Spleen (tissue), 11 donors: ENCODE results near the gene EIPR1. TPM values are rescaled to one million over a fixed set of nuclear protein-coding genes. Genes with fewer than 3 reads are reported as not detected.

ENCODE experiments used
- DNase-seq: peaks from one replicate; pipeline ENCODE4 v3.0.0-alpha.2; 2020
- H3K27ac ChIP-seq, 8 donors: fragments of 200-600 bp; sonication (generic) in 7 of 8; 1 replicate in 4 of 8; 2 replicates in 4 of 8; pipeline versions ENCODE4 v1.5.0 to v1.8.0; 2016 to 2021; ENCODE audit warnings: inconsistent platforms in 4 of 8, mild to moderate bottlenecking in 4 of 8, moderate library complexity in 1 of 8
- H3K27me3 ChIP-seq, 7 donors: fragments of 200-600 bp; sonication (generic) in 6 of 7; replicated peaks in 1 of 7; 1 replicate in 4 of 7; 2 replicates in 3 of 7; pipeline versions ENCODE4 v1.5.0 to v1.8.0; 2016 to 2021; ENCODE audit warnings: inconsistent platforms in 3 of 7, mild to moderate bottlenecking in 1 of 7
- H3K36me3 ChIP-seq, 6 donors: fragments of 200-600 bp; sonication (generic) in 5 of 6; 1 replicate in 4 of 6; 2 replicates in 2 of 6; pipeline versions ENCODE4 v1.5.0 to v1.8.0; 2016 to 2021; ENCODE audit warnings: inconsistent platforms in 2 of 6
- H3K4me1 ChIP-seq, 6 donors: fragments of 200-600 bp; sonication (generic) in 5 of 6; 1 replicate in 3 of 6; 2 replicates in 3 of 6; pipeline versions ENCODE4 v1.5.0 to v1.8.0; 2016 to 2021; ENCODE audit warnings: inconsistent platforms in 3 of 6
- H3K4me3 ChIP-seq, 8 donors: fragments of 200-600 bp; sonication (generic) in 7 of 8; 1 replicate in 4 of 8; 2 replicates in 4 of 8; pipeline versions ENCODE4 v1.5.0 to v1.8.0; 2016 to 2021; ENCODE audit warnings: inconsistent platforms in 4 of 8, mild to moderate bottlenecking in 4 of 8, moderate library complexity in 2 of 8
- H3K9me3 ChIP-seq, 8 donors: fragments of 200-600 bp; sonication (generic) in 7 of 8; 1 replicate in 4 of 8; 2 replicates in 4 of 8; pipeline versions ENCODE4 v1.5.0 to v1.8.0; 2016 to 2021; ENCODE audit warnings: inconsistent platforms in 4 of 8
- POLR2A ChIP-seq, 3 donors: fragments of 450-650 bp; IDR thresholded peaks; one replicate each; pipeline ENCODE4 v1.5.1; 2017; ENCODE audit warnings: antibody characterized with exemption in 3 of 3, mild to moderate bottlenecking in 1 of 3
- POLR2AphosphoS5 ChIP-seq, 3 donors: sonication (generic); formaldehyde crosslinking; IDR thresholded peaks; one replicate each; pipeline ENCODE4 v1.5.1; 2017; ENCODE audit warnings: antibody characterized with exemption in 3 of 3
- WGBS, 5 donors: extraction: QIAGEN DNeasy Blood & Tissue Kit in 3 of 5; methylation state at CpG; one replicate each; pipeline versions ENCODE4 v1.1.5 to v1.1.7; 2013 to 2018; 5-methylcytosine and 5-hydroxymethylcytosine counted together
- intact Hi-C: fragments of 100-400 bp; cut with DNase I; formaldehyde crosslinking; loops from one replicate; pipeline ENCODE4 v1.15.0; 2023; ENCODE audit warnings: low total_unique reads
- polyA plus RNA-seq, 3 donors: library from polyadenylated mRNA; stranded (reverse); fragments of 200-250 nt; gene quantifications; one replicate each; pipeline ENCODE4 v1.2.1, GENCODE V29; 2013
- total RNA-seq, 7 donors: library from RNA; depleted of rRNA in 3 of 7; stranded (reverse); fragments of >200 nt in 3 of 7; fragmentation: NEBNext Ultra II Directional in 4 of 7; extraction: Animal tissue kit (Norgen Biotek cat#: 25700) in 4 of 7; gene quantifications; one replicate each; pipeline versions ENCODE4 v1.1.0 to v1.2.1, GENCODE V29; 2016 to 2021
- TF ChIP-seq, protein P1 (sequence below), 11 experiments: fragments of 200-600 bp in 7 of 11; fragments of 450-650 bp in 4 of 11; sonication (generic) in 4 of 11; IDR thresholded peaks in 8 of 11; conservative IDR thresholded peaks in 3 of 11; 1 replicate in 7 of 11; 2 replicates in 4 of 11; pipeline versions ENCODE4 v1.4.0 to v1.8.0; 2016 to 2021; ENCODE audit warnings: antibody characterized with exemption in 11 of 11, inconsistent platforms in 4 of 11, mild to moderate bottlenecking in 1 of 11
- donor health status: healthy with polysubstance abuse.
- donor health status: DM: no; HTN: no; CAD: no; lungs with moderate emphysema.
- donor health status: DM: no; HTN: no; CAD: no.
- donor health status: Bipolar disorder and iron deficiency.
- donor health status: healthy.
- donor health status: DM: no; HTN: no; CAD: no.
- donor health status: DM: yes; HTN: yes; CAD: no.

The EIPR1 gene
- total and polyA plus RNA-seq, 10 donors: 16.1 to 60.1 (median 26.3) TPM

DNA sequence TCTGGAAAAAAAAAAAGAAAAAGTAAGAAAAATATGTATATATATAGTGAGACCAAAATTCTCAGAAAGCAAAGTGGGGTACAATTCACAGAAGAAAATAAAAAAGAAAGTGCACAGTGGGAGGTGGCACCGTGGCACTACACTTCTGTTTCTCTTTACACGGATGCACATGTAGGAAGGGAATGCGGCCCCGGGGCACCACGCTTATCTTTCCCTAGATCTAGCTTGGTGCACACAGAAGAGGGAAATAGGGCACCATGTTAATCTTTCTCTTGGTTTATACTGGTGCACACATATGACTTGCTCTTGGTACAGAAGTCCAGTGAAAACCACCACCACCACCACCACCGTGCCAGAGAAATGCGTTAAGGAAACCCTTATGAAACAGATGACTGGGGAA lies 32.0 kb downstream of the EIPR1 start:
- Histone ChIP-seq H3K9me3 (peaks cover 0 to 7% (median 0%) of the 10 kb centered on the region in 8 donors), H3K4me1 (no peaks in the 10 kb centered on the region), H3K36me3 (peaks cover 0 to 79% (median 10%) of the 10 kb centered on the region in 6 donors), H3K27me3 (no peaks in the 10 kb centered on the region), H3K27ac (no peak overlapping the region), H3K4me3 (no peak overlapping the region)
- intact Hi-C loops: no loop called here
- DNase-seq: no peak
- WGBS, 5 donors: 89 to 97% (median 95%) methylated on average over 7 of the region's 7 CpGs
- TF ChIP-seq, protein P1, sequence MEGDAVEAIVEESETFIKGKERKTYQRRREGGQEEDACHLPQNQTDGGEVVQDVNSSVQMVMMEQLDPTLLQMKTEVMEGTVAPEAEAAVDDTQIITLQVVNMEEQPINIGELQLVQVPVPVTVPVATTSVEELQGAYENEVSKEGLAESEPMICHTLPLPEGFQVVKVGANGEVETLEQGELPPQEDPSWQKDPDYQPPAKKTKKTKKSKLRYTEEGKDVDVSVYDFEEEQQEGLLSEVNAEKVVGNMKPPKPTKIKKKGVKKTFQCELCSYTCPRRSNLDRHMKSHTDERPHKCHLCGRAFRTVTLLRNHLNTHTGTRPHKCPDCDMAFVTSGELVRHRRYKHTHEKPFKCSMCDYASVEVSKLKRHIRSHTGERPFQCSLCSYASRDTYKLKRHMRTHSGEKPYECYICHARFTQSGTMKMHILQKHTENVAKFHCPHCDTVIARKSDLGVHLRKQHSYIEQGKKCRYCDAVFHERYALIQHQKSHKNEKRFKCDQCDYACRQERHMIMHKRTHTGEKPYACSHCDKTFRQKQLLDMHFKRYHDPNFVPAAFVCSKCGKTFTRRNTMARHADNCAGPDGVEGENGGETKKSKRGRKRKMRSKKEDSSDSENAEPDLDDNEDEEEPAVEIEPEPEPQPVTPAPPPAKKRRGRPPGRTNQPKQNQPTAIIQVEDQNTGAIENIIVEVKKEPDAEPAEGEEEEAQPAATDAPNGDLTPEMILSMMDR (IDR thresholded peaks at IDR 0.05 in 8 of 11, conservative IDR thresholded peaks at IDR 0.05 in 3 of 11): no peak
- TF ChIP-seq POLR2AphosphoS5 (IDR thresholded peaks at IDR 0.05) (no peak), POLR2A (IDR thresholded peaks at IDR 0.05) (no peak)

DNA sequence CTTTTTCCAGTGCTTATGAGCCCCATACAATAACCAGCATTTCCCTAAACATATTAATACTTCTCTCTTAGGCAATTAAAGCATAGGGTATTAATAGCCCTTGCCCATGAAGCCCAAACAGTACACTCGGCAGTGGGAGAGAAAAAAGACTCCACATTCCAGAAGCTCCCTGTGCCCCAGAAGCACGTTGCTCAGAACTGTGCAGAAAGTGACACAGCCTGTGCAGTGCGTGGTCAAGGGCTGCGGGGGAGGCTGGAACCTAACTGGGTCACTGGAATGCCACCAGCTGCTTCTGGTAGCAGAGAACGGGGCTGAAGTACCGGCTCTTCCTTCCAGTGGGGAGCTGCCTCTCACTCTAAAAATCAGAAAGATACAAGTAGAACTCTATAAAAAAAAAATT lies 32.7 kb downstream of the EIPR1 start:
- Histone ChIP-seq H3K4me1 (no peaks in the 10 kb centered on the region), H3K27me3 (no peaks in the 10 kb centered on the region), H3K36me3 (peaks cover 0 to 73% (median 10%) of the 10 kb centered on the region in 6 donors), H3K27ac (no peak overlapping the region), H3K9me3 (no peaks in the 10 kb centered on the region), H3K4me3 (no peak overlapping the region)
- intact Hi-C loops: no loop called here
- DNase-seq: no peak
- no peak for TF ChIP-seq POLR2A (IDR thresholded peaks at IDR 0.05)
- TF ChIP-seq POLR2AphosphoS5 (IDR thresholded peaks at IDR 0.05): peak in 2 of 3 donors; percentile 19 to 52
- WGBS, 5 donors: 79 to 90% (median 86%) methylated on average over 6 of the region's 6 CpGs

DNA sequence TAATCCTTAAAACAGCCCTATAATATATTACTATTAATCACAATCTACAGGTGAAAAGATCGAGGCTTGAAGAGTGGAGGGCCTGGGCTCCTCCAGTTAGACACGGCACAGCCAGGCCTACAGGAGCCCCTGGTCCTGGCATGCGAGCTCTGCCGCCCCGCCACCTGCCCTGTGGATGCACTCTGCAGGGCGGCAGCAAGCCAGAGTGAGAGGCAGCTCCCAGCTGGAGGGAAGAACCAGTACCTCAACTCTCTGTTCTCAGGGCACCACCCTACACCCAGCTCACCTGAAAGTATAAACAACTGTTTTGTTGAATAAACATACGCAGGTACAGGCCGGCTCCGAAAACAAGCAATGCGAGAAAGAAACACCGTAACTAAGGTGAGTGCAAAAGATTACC lies 34.6 kb downstream of the EIPR1 start:
- H3K27me3 ChIP-seq: no peaks in the 10 kb centered on the region
- no peak for TF ChIP-seq POLR2A (IDR thresholded peaks at IDR 0.05)
- TF ChIP-seq, protein P1 (IDR thresholded peaks at IDR 0.05 in 8 of 11, conservative IDR thresholded peaks at IDR 0.05 in 3 of 11): no peak
- TF ChIP-seq POLR2AphosphoS5 (IDR thresholded peaks at IDR 0.05): no peak
- peaks cover 0 to 56% (median 7%) of the 10 kb centered on the region in 6 donors for H3K36me3 ChIP-seq
- H3K27ac ChIP-seq: no peak overlapping the region
- H3K4me1 ChIP-seq: no peaks in the 10 kb centered on the region
- WGBS, 5 donors: 95 to 99% (median 97%) methylated on average over 11 of the region's 11 CpGs
- H3K9me3 ChIP-seq: no peaks in the 10 kb centered on the region
- no peak overlapping the region for H3K4me3 ChIP-seq
- intact Hi-C loops: no loop called here
- no peak for DNase-seq

DNA sequence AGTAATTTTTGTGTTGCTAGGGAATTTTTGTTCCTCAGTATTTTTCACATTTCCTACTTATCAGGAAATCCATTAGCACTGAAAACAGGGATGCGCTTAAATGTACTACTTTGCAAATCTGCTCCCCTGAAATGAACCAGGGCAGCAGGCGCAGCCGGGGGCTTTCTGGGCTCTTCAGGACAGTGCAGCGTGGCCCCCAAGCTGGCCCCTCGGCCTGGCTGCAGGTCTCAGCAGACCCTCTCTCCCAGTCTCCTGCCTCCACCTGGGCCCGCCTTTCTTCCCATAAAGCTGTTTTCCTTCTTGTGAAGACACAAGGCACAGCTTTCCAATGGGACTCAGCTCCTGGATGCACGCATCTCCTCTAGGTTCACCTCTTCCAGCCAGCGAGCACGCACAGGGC lies 35.3 kb downstream of the EIPR1 start:
- no peak overlapping the region for H3K27ac ChIP-seq
- H3K27me3 ChIP-seq: no peaks in the 10 kb centered on the region
- WGBS, 5 donors: 96 to 99% (median 99%) methylated on average over 9 of the region's 9 CpGs
- H3K4me3 ChIP-seq: no peak overlapping the region
- H3K4me1 ChIP-seq: no peaks in the 10 kb centered on the region
- no peak for TF ChIP-seq POLR2A (IDR thresholded peaks at IDR 0.05)
- no peak for TF ChIP-seq POLR2AphosphoS5 (IDR thresholded peaks at IDR 0.05)
- TF ChIP-seq, protein P1 (IDR thresholded peaks at IDR 0.05 in 8 of 11, conservative IDR thresholded peaks at IDR 0.05 in 3 of 11): no peak
- intact Hi-C loops: no loop called here
- H3K36me3 ChIP-seq: peaks cover 0 to 56% (median 7%) of the 10 kb centered on the region in 6 donors
- DNase-seq: no peak
- no peaks in the 10 kb centered on the region for H3K9me3 ChIP-seq

DNA sequence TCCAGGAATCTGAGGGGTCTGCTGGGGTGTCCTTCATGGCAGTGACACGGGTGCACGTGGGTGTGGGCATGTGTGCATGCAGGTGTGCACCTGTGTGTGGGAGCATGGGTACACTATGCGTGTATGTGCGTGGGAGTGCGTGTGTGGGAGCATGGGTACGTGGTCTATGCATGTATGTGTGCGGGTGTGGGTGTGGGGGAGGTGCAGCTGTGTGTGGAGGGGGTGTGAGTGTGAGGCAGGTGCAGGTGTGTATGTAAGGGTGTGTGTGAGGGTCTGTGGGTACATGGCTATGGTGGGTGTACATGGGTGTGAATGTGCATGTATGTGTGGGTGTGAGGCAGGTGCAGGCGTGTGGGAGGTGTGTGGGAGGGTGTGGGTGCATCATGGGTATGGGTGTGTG lies 36.3 kb downstream of the EIPR1 start:
- intact Hi-C loops: no loop called here
- no peak overlapping the region for H3K27ac ChIP-seq
- H3K27me3 ChIP-seq: no peaks in the 10 kb centered on the region
- H3K9me3 ChIP-seq: no peaks in the 10 kb centered on the region
- H3K4me3 ChIP-seq: no peak overlapping the region
- H3K36me3 ChIP-seq: peaks cover 0 to 54% (median 7%) of the 10 kb centered on the region in 6 donors
- no peak for DNase-seq
- WGBS, 5 donors: 94 to 96% (median 95%) methylated on average over 8 of the region's 8 CpGs
- H3K4me1 ChIP-seq: no peaks in the 10 kb centered on the region
- TF ChIP-seq POLR2A (IDR thresholded peaks at IDR 0.05) (no peak), POLR2AphosphoS5 (IDR thresholded peaks at IDR 0.05) (no peak)
- TF ChIP-seq, protein P1 (IDR thresholded peaks at IDR 0.05 in 8 of 11, conservative IDR thresholded peaks at IDR 0.05 in 3 of 11): no peak
